GM19468 (cell line): Measurements from ENCODE around the gene TNFSF13.
"Not testable (repeated sequence)": the region's sequence is repeated elsewhere in the genome, so short reads cannot be mapped to it uniquely, and the experiment has no call there.

Experiments used
- ATAC-seq: cut with Tn5 transposase; IDR thresholded peaks from one replicate; pipeline ENCODE4 v1.9.1; 2021; ENCODE audit warnings: mild to moderate bottlenecking, moderate library complexity, moderate number of reproducible peaks; ENCODE audit not compliant: unreplicated experiment; ENCODE audit errors: extremely low read depth

The TNFSF13 gene

GRCh38 chr17:7589204-7589868 is 30.8 kb downstream of the TNFSF13 start:
- ATAC-seq = no peak

- ATAC-seq = no peak
Measured at GRCh38 chr17:7589891-7590691, 31.5 kb downstream of the TNFSF13 start, which contains the start of gene SOX15. Gene SOX15, minus strand, starts transcription at chr17:7590094. Its CDS starts 418 bp downstream, at chr17:7589676.

GRCh38 chr17:7590743-7591142 is 32.2 kb downstream of the TNFSF13 start:
- no peak for ATAC-seq

- no peak for ATAC-seq
Measured at GRCh38 chr17:7591596-7591995, 33.0 kb downstream of the TNFSF13 start.

- no peak for ATAC-seq
Measured at GRCh38 chr17:7592422-7593021, 34.0 kb downstream of the TNFSF13 start.

GRCh38 chr17:7593296-7593695 is 34.7 kb downstream of the TNFSF13 start:
- ATAC-seq = no peak

GRCh38 chr17:7597561-7597960 is 39.0 kb downstream of the TNFSF13 start:
- not testable (repeated sequence) for ATAC-seq

- ATAC-seq = no peak
Measured at GRCh38 chr17:7606280-7606679, 47.7 kb downstream of the TNFSF13 start.

- ATAC-seq = no peak
Measured at GRCh38 chr17:7610641-7611040, 52.1 kb downstream of the TNFSF13 start.
